ENCODE results near the gene AMZ1.
A peak's percentile ranks its signal among the peaks of the same experiment; 100 is the strongest.
"Not testable (repeated sequence)": the region's sequence is repeated elsewhere in the genome, so short reads cannot be mapped to it uniquely, and the experiment has no call there.

Gene AMZ1

DNA sequence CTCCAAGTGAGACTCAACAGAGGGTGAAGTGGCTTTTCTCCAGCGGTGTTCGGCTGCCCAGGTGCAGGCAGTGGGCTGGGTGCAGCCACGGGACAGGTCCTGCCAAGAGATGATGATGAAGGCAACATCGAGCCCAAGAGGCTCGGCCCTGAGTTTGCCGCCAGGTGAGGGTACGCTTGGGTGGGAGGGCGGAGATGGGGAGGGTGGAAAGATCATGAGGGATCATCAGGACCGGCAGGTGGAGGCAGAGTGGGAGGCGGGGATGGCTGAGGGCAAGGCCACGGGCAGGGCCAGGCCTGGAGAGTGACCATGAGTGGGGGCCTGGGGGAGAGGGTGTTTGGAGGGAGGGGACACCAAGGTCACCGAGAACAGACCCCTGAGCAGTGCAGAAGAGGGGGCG lies 17.8 kb upstream of the AMZ1 start:
- DNase-seq: no peak

DNA sequence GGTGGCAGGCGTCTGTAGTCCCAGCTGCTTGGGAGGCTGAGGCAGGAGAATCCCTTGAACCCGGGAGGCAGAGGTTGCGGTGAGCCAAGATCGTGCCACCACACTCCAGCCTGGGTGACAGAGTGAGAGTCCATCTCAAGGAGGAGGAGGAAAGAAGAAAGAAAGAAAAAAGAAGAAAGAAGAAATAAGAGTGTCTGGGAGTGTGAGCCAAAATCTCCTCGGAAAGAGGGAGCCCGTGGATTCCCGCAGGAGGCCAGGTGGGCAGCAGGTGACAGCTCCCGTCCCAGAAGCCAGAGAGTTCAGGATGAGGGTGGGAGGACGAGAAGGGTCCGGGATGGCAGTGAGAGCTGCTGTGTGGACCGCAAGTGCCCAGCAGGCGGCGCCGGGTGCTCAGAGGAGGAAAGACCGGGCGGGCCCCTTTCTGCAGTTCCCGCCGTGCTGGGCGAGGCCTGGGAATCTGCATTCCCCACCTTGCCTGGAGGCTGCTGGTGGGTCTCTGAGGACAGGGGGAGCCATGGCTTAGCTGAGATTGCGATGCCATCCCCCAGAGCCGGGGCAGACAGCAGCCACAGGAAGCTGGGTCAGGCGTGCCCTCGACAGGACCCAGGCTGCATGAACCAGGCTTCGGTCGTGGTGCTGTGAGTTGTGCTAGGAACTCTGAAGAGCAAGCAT lies 17.1 kb upstream of the AMZ1 start:
- DNase-seq: peak; percentile 89

DNA sequence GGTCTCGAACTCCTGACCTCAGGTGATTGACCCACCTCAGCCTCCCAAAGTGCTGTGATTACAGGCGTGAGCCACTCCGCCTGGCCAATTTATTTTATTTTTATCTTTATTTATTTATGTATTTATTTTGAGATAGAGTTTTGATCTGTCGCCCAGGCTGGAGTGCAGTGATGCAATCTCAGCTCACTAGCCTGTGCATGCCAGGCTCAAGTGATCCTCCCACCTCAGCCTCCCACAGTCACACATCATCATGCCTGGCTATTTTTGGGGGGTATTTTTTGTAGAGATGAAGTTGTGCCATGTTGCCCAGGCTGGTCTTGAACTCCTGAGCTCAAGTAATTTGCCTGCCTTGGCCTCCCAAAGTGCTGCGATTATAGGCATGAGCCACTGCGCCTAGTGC lies 14.8 kb upstream of the AMZ1 start:
- DNase-seq: not testable (repeated sequence)

DNA sequence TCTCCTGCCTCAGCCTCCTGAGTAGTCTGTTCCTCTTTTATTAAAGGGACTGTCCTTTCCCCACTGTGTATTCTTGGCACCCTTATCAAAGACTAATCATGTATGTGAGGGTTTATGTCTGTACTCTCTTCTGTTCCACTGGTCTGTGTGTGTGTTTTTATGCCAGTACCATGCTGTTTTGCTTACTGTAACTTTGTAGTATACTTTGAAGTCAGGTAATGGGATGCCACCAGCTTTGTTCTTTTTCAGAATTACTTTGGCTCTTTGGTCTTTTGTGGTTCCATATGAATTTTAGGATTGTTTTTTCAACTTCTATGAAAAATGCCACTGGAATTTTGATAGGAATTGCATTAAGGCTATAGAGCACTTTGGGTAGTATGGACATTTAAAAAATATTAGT lies 14.1 kb upstream of the AMZ1 start:
- DNase-seq: no peak

DNA sequence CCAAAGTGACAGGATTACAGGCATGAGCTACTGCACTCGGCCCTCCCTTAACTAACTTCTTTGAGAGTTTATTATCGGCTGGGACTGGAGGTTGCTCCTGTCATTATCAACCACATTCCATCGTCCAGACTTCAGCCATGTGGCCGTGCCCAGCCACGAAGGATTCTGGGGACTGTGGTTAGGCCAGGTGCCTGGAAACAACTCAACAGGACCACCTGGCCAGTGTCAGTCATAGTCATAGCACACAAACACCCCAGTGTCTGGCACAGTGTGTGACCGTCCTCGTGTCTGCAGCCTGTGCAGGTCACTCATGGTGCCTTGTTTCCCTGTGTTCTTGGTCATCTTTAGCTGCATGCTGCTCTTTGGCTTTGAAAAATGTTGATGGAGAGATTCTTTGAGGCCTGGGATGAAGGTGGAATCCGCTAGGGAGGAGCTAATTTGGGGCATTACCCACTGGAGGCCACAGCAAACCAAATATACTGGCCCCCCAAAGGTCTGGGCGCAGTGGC lies 12.7 kb upstream of the AMZ1 start:
- DNase-seq: no peak

DNA sequence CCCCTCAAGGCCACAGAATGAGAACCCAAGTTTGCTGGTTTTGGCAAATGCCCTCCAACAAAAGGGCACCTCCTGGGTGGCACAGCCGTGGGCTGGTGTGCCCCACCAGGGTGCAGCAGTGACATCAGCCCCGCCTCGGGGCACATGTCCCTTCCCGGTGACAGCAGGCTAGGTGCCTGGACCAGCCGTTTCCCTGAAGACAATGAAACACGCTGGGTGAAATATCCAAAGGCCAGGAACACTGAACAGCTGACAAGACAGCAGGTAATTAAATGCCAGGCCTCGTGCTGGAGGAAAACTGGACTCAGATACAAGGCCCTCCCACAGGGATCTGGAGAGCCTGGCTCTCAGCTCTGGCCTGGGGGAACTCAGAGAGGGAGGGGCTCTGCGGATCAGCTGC lies 11.4 kb upstream of the AMZ1 start:
- DNase-seq: not testable (repeated sequence)

DNA sequence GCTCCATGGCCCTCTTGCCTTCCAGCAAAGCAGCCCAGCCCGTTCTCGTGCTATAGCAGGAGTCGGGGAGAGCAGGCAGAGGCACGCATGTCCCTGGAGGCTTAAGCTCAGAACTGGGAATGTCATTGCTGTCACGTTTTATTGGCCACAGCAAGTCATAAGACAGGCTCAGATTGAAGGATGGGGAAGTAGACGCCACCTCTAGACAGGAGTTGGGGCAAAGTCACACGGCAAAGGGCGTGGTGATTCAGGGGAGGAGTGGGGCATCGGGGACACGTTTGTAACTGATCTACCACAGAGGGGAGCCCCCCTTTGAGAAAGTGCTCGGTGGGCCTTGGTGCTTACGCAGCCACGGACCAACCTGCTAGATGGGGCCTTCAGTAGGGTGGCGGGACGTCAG lies 9.5 kb upstream of the AMZ1 start:
- DNase-seq: not testable (repeated sequence)

DNA sequence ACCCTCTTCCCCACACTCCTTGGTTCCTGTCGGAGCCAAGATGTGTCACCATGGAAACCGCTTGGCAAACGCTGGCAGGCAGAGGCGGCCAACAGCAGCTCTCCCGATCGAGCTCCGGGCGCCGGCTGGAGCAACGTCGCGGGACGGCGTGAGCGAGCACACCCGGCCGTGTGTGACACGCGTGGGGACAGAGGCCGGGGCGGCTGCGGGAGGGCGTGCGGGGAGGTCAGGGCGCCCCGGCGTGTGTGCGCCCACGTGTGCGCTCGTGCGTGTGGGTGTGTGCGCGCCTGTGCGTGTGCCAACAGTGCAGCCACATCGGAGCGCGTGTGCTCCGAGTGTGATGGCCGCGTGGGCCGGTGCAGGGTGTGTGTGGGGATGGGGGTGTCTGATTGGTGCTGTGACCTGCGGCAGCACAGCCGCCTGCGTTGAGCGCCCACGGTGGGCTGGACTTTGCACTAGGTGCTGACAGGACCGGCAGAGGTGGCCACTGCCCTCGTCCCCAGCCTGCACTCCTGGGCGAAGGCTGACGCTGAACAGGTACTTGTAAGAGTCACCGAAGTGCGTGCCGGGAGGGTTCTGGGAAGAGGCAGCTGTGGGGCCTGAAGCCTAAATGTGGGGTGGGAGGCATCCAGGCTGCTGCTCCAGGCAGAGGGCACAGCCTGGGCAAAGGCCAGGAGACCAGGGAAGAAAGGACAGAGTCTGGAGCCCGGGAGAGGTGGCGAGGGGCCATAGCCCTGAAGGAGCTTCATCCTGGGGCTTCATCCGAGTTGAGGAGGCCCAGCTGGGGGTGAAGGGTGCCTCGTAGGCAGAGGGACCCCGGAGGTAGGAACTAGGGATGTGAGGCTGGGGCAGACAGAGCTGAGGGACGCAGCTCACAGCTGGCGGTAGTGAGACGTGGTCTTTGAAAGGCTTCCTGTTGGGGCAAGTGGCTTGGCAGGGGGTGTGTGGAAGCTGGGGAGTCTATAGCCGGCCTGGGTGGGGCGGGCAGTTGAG lies 8.6 kb upstream of the AMZ1 start:
- DNase-seq: not testable (repeated sequence)

DNA sequence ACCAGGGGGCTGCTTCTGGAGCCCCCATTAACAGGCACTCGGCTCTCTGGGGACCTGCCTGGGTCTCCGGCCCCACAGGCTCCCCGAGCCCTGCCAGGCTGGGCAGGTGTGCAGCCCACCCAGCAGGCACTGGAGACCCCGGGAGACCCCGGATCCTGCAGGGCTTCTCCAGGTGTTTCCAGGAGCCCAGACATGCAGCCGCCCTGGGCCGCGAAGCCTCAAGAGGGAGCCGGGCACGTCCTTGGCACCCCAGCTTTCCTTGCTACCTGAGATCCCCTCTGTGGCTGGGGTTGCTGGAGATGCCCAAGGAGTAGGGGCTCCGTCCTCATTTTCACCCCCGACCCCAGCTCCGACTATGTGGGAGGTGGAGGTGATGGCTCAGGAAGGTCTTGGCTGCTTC lies 7.7 kb upstream of the AMZ1 start:
- DNase-seq: no peak

DNA sequence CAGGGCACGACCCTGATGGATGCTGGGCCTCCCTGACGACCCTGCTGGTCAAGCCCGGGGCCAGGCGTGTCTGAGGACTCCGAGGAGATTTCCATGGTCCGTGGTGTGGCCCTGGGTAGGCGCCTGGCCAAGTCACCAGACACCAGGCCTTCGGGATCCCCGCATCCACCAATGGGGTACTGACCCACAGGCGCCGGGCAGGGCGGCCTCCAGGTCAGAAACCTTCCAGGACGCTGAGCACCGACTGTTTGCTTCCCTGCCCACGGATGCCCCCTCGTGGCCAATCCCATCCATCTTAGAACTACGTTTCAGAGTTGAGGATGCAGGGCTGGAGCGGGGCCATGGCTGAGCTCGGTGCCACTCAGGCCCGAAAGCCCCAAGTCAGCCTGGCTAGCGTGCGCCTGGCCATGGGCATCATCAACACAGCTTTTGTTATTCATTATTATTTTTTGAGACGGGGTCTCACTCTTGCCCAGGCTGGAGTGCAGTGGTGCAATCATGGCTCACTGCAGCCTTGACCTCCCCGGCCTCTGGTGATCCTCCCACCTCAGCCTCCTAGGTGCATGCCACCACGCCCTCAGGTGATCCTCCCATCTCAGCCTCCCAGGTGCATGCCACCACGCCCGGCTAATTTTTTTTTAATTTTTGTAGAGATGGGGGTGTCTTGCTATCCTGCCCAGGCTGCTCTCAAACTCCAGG lies 7.1 kb upstream of the AMZ1 start:
- peak; percentile 91 for DNase-seq

DNA sequence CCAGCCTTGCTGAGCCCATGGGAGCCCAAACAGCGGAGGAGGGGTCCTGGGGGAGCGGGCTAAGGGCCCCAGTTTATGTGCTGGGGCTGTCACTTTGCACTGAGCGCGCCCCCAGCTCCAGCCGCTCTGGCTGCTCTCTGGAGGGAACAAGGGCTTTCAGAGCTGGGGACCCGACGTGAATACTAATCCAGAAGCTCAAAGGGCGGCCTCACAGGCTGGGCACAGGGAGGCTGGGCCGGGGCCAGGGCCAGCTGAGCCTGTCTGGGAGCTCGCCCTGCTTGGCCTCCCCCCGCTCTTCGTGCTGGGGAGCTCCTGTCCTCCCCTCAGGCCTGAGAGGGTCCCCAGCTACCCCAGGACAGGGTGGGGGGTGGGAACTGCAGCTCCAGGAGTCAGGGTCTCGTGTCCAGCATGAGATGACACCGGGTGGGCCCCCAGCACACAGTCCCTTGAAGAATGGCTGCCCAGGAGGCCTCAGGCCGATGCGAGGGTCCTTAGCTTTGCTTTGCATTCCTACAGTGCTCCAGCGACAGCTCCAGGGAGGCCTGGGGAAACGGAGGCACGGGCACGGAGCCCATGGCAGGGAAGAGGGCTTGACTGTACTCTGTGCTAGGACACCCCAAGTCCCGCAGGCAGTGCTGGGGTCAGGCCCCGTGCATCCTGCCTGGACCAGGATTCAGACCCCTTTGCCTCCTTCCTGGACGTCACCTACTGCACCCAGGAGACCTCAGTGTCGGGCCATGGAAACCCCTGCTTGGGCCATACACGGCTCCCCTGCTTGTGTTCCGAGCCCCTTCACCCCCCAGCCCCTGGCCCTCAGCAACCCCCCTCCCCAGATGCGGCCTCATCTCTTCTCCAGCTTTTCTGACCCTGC lies 5.8 kb upstream of the AMZ1 start:
- no peak for DNase-seq

DNA sequence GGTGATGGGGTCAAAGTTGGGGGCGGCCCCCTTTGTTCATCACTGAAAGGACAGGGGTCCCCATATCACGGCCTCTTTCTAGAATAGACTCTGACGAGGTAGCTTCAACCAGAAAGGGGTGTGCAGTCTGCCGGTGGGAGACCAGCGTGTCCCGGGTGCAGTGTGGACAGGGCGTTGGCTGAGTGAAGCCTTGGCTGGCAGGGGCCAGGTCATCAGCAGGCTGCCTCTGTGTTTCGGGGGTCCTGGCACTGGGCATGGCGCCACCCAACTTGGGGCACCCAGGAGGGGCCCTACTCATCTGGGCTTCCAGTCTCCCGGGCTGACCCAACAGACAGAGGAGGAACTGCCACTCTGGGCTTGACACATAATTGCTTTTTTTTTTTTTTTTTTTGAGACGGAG lies 3.5 kb upstream of the AMZ1 start:
- DNase-seq: no peak

DNA sequence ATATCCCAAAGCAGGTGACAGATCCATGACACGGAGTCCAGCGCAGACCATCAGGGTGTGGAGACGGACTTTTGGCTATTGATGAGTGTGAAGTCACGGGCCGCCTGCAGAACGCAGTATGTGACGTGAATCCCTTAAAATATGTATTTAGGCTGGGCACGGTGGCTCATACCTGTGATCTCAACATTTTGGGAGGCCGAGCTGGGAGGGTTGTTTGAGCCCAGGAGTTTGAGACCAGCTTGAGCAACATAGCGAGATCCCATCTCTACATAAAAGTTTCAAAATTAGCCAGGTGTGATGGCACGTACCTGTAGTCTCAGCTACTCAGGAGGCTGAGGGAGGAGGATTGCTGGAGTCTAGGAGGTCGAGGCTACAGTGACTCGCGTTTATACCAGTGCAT lies 1.9 kb upstream of the AMZ1 start:
- no peak for DNase-seq

DNA sequence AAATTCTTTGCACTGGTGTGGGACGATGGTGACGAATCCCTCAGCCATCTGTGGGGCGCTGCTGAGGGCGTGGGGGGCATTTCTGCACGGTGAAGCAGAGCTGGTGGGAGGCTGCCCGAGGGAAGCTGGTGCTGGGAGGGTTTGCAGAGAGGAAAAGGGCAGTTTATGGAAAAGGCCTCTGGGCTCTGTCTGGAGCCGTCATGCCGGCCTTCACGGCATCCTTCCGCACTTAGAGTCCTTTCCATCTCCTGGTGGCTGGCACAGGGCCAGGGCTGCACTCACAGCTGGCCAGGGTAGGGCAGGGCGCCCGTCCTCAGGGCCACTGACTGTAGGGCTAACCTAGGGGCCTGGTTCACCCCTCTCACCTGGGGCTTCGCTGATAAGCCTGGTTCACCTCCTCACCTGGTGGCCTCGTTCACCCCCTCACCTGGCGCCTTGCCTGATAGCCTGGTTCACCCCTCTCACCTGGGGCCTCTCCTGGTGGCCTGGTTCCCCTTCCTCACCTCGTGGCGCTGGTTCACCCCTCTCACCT lies 598 bp upstream of the AMZ1 start:
- DNase-seq: no peak

DNA sequence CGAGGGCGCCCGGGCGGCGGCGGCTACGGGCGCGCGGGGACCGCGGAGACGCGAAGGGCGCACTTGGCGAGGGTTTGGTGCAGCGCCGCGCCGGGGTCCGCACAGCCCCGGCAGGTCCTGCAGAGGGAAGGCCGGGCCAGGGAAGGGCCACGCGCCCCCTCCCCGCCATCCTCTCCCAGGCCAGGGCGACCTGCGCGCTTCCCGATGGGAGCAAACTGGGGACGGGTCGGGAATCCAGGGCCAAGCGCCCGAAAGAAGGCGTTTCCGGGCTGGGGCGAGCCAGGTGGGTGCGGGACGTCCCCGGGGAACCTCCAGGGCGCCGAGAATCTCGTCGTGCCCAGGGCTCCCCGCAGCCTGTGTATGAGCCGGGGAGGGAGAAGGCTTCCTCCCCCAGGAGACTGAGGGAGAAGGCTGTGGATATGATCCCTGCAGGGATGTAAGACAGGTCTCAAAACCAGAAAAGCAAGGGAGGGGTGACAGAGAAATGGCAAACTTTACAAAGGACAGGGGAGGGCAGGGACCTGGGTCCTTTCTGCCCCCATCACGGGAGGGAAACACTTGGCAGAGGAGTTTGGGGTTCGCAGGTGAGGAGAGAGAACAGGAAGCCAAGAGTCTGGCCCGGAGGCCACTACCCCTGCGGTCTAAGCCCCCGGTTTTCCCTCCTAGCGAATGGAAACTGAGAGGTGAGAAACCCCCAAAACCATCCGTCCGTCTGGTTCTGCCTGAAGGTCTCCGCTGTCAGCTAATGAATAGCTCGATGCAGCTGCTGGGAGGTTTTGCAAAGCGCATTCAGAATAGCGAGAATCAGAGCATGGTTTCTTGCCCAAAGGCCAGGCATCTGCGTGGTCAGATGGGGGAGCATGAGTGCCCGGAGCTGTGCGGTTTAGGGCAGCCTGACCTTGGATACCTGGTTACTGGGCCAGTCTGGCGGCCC lies 674 bp downstream of the AMZ1 start:
- no peak for DNase-seq

DNA sequence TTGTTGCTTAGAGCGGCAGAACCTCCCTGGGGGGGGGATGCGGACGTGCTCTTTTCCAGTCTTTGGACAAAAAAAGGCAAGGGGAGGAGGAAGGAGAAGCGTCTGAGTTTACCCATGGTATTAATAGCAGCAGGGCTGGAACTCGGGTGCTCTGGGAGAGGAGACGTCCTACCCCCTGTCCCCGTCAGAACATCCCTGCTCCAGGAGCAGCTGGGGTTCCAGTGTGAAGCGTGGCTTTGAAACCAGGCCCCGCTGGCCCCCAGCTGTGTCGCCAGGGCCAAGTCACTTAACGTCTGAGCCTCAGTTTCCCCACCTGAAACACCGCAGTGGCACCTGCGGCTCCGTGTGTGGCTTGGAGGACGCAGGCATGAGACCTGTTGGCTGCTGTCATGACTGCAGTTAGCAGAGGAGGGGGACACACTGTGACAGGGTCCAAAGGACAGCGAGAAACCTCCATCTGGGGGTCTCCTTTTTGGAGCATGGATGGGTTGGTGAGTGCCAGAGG lies 1.4 kb downstream of the AMZ1 start:
- no peak for DNase-seq

DNA sequence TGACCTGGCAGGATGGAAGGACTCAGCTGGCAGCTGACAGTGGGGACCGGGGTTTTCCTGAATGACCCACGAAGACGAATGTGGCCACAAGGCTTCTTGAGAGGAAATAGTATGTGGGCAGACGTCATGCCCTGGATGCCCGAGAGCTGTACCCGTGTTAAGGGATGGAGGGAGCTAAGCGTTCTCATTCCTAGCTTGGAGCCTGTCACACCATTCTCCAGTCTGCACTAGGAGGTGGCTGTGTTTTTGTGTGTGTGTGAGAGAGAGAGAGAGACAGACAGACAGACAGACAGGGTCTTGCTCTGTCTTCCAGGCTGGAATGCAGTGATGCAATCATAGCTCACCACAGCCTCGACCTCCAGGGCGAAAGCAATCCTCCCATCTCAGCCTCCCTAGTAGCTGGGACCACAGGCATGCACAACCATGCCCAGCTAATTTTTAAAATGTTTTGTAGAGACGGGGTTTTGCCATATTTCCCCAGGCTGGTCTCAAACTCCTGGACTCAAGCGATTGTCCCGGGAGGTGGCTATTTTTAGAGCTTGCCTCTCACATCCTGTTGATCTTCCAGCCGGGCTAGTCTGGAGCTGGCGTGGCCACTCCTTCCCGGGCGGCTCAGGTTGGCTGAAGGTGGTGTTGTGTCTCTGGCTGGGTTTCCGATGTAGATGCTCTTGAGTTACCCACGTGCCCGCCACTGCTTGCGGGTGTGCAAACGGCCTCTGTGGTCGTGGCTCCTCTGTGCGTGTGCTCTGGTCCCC lies 2.1 kb downstream of the AMZ1 start:
- DNase-seq: no peak

DNA sequence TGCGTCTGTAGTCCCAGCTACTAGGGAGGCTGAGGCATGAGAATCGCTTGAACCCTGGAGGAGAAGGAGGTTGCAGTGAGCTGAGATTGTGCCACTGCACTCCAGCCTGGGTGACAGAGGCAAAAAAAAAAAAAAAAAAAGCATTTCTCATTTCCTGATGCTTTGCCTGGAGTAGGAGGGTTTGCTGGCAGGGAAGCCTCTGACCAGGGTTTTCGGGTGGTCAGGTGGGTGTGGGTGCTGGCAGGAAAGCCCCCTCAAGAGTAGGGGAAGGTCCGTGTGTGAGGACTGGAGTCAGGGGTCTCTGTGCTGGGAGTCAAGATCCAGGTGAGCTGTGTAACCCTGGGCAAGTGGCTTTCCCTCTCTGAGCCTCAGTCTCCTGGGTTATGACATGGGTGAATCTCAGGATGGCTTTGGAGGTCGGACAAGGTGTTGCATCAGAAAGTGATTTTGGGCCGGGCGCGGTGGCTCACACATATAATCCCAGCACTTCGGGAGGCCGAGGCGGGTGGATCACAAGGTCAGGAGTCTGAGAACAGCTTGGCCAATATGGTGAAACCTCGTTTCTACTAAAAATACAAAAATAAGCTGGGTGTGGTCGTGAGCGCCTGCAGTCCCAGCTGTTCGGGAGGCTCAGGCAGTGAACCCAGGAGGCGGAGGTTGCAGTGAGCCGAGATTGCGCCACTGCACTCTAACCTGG lies 3.2 kb downstream of the AMZ1 start:
- DNase-seq: no peak

DNA sequence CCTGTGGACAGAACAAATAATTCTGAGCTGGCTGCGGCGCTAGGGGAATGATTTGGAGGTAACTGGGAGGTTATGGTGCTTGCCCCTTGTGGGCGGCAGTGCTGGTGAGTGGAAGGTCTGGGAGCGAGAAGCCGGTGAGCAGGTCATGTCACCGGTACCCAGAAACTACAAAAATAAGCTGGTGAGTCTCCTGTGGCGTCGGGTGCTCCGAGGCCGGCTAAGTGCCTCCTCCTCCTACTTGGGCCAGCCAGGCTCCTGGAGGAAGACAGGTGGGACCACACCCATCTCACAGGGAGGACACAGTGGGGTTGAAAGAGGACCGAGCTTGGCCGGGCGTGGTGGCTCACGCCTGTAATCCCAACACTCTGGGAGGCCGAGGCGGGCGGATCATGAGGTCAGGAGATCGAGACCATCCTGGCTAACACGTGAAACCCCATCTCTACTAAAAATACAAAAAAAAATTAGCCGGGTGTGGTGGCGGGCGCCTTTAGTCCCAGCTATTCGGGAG lies 4.0 kb downstream of the AMZ1 start:
- not testable (repeated sequence) for DNase-seq
